GM12892 (cell line): ENCODE results near the gene DPYD.

Experiments used
- DNase-seq: peaks from one replicate; pipeline ENCODE4 v3.0.0; 2011; ENCODE audit not compliant: insufficient read length
- FAIRE-seq: peaks from 2 replicates; lab custom pipeline; 2011; peaks lifted over from hg19 to GRCh38; lab: Jason Lieb, UNC
- POLR2A ChIP-seq: IDR thresholded peaks from 2 replicates; pipeline ENCODE4 v1.6.1; 2011; ENCODE audit warnings: low read depth, low read length, control low read depth
- POLR2AphosphoS5 ChIP-seq: IDR thresholded peaks from 2 replicates; pipeline ENCODE4 v1.6.1; 2011; ENCODE audit warnings: low read depth, low read length, control low read depth
- TAF1 ChIP-seq: IDR thresholded peaks from 2 replicates; pipeline ENCODE4 v1.6.1; 2011; ENCODE audit warnings: low read depth, mild to moderate bottlenecking, control low read depth, low read length, borderline replicate concordance

The DPYD gene

DNA sequence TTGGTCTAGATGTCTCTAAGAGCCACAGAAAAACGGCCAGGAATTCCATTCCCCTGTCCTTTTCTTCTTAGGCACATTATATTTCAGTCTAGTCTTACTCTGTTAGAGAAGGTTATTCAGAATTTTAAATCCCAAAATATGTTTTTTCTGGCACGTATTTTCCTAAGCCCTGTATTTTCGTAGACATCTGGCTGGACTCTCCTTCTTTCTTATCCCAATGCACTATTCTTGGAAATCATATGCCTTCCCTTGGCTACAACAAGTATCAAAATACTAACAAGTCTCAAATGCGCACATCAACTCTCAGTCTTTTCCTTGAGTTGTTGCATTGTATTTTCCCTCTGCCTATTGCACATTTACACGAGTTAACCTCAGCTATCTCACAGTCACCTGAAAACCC, 96.2 kb downstream of the DPYD start:
- FAIRE-seq (no peak), DNase-seq (no peak)
- no peak for TF ChIP-seq POLR2AphosphoS5
- TF ChIP-seq TAF1, result no peak
- TF ChIP-seq POLR2A, result no peak

DNA sequence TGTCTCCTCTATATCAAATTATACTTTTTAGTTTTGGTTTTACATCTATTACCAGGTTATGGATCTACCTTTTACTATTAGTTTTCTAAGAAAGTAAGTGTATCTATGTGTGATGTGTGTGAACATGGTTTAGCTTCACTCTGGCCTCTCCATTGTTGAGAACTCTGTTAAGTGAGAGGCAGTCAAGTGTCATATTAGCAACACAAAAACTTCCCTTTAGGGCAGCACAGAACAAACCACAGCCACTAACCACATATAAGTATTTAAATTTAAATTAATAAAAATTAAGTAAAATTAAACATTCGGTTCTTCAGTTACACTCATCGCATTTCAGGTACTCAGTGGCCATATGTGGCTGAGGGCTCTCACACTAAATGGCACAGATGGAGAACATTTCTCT, 96.6 kb downstream of the DPYD start:
- no peak for TF ChIP-seq TAF1
- FAIRE-seq (no peak), DNase-seq (no peak)

- FAIRE-seq (no peak), DNase-seq (no peak)
- TF ChIP-seq POLR2AphosphoS5 (no peak), TAF1 (no peak), POLR2A (no peak)
Observed at GRCh38 chr1:97820470-97821188, 100.2 kb downstream of the DPYD start.

GRCh38 chr1:97816927-97817326, 103.9 kb downstream of the DPYD start:
- TF ChIP-seq POLR2AphosphoS5 (no peak), TAF1 (no peak), POLR2A (no peak)
- no peak for FAIRE-seq
- no peak for DNase-seq

DNA sequence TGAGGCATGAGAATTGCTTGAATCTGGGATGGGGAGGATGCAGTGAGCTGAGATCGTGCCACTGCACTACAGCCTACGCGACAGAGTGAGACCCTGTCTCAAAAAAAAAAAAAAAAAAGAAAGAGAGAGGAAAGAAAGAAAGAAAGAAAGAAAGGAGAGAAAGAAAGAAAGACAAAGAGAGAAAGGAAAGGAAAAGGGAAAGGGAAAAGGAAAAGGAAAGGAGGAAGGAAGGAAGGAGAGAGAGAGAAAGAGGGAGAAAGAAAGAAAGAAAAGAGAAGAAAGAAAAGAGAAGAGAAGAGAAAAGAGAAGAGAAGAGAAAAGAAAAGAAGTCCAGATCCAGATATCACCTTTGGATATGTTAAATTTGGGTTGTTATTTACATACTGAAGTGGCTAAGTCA, 106.0 kb downstream of the DPYD start:
- TF ChIP-seq POLR2A, result no peak
- TF ChIP-seq POLR2AphosphoS5, result no peak
- TF ChIP-seq TAF1, result no peak
- DNase-seq, result no peak
- FAIRE-seq, result no peak

DNA sequence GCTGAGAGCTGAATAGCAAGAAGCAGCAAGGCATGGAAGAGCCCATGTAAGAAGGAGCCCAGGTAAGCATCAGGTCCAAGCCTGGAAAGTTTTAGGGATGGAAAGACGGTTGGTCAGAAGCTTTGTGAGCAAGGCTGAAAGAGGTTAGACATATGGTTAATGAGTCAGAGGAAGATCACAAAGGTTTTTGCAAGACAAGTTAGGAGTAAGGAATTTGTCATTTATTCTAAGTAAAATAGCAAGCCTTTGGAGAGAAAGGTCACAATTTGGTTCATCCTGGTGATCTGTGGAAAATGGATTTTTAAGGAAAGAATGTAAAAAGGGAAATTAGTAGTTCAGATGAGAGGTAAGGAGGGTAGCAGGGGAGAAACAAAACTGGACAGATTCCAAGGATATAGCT, 106.7 kb downstream of the DPYD start:
- TF ChIP-seq POLR2AphosphoS5 (no peak), POLR2A (no peak), TAF1 (no peak)
- no peak for DNase-seq
- no peak for FAIRE-seq

GRCh38 chr1:97812076-97812475, 108.8 kb downstream of the DPYD start:
- FAIRE-seq (no peak), DNase-seq (no peak)
- TF ChIP-seq POLR2AphosphoS5, result no peak
- no peak for TF ChIP-seq TAF1
- no peak for TF ChIP-seq POLR2A

GRCh38 chr1:97806996-97807520, 113.8 kb downstream of the DPYD start:
- DNase-seq, result no peak
- TF ChIP-seq POLR2AphosphoS5 (no peak), POLR2A (no peak), TAF1 (no peak)
- FAIRE-seq, result no peak

- TF ChIP-seq TAF1 (no peak), POLR2AphosphoS5 (no peak), POLR2A (no peak)
- DNase-seq (no peak), FAIRE-seq (no peak)
Observed at GRCh38 chr1:97806326-97806725, 114.5 kb downstream of the DPYD start.

DNA sequence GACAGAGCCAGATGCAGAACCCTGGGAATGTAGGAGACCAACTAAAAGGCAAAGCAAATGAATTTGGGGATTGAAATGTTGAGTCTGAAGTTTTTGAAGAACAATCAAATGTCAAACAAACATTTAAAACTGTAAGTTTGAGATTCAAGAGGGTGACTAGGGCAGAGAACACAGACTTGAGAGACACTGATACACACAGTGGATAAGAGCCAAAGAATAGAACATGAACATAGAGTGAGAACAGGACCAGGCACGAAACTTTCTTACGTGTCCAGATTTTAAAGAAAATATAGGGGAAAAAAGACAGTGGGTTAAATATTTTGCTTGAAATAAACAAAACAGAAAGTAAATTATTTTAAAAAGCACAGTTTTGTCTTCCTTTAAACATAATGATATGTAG, 115.7 kb downstream of the DPYD start:
- DNase-seq, result no peak
- no peak for TF ChIP-seq TAF1
- TF ChIP-seq POLR2A, result no peak
- TF ChIP-seq POLR2AphosphoS5, result no peak
- no peak for FAIRE-seq

DNA sequence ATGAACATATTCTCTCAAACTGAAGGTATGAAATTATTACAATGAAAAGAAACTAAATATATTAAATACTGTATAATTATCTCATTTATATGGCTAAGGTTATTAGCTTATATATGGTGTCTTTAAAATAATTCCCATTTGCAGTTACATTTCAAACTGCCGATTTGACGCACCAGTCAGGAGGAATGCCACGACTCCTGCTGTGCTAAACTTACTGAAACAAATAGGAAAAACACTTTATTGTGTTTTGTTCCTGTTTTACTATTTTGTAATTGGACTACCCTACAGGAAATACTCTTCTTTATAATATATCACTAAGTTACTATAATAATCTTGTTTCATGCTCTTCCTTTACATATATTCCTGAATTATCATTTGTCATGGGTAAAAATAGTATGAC, 117.8 kb downstream of the DPYD start:
- FAIRE-seq, result no peak
- TF ChIP-seq POLR2A (no peak), POLR2AphosphoS5 (no peak)
- no peak for DNase-seq

- DNase-seq (no peak), FAIRE-seq (no peak)
- no peak for TF ChIP-seq POLR2AphosphoS5
- no peak for TF ChIP-seq TAF1
- TF ChIP-seq POLR2A, result no peak
Observed at GRCh38 chr1:97802011-97802410, 118.8 kb downstream of the DPYD start.
